HCT116 (cell line): Measurements from ENCODE around the gene ATAD2B. TPM values are rescaled to one million over a fixed set of nuclear protein-coding genes. Genes with fewer than 3 reads are reported as not detected.

Experiments used
- ATAC-seq: fragments of 200-7000 bp; cut with Tn5 transposase; 2 replicates; pipeline ENCODE4 v1.9.1; 2020; ENCODE audit warnings: mild to moderate bottlenecking, moderate library complexity
- BruUV-seq: library from RNA; stranded (reverse); fragments of 400-500 nt; replicated peaks from 2 replicates; lab custom pipeline; 2021; lab: Mats Ljungman, UMichigan
- CTCF ChIA-PET: fragments of 300-600 bp; sonication (Branson Sonifier 250); formaldehyde crosslinking; loops from one replicate; lab custom pipeline; 2021; ENCODE audit warnings: antibody characterized with exemption; lab: Charles Lee
- POLR2A ChIA-PET: fragments of 300-600, 350-600 bp; sonication (Branson Sonifier 250); formaldehyde crosslinking; loops from one replicate; lab custom pipeline; 2021; ENCODE audit warnings: antibody characterized with exemption; lab: Charles Lee
- RAD21 ChIA-PET, 2 experiments: fragments of 300-600 bp; sonication (Branson Sonifier 250); formaldehyde crosslinking; loops; one replicate each; lab custom pipeline; 2023; ENCODE audit warnings: low total read pairs in 2 of 2; ENCODE audit not compliant: uncharacterized antibody in 2 of 2, unreplicated experiment in 2 of 2, low non-redundant PET in 1 of 2; lab: Charles Lee
- DNase-seq: peaks from one replicate; pipeline ENCODE4 v3.0.0-alpha.2; 2010; ENCODE audit warnings: low read depth, low spot score
- H2AFZ ChIP-seq: fragments of 200-600 bp; shearing (Covaris generic), sonication (generic); 2 replicates; pipeline ENCODE4 v1.6.1; 2017; ENCODE audit warnings: low read depth, mixed run types, mixed read lengths, antibody characterized with exemption, low read length; ENCODE audit not compliant: poor library complexity, severe bottlenecking
- H3K27ac ChIP-seq: 2 replicates; pipeline ENCODE4 v1.5.1; 2012; ENCODE audit warnings: low read depth, low read length
- H3K27me3 ChIP-seq: fragments of 200-600 bp; sonication (generic); 2 replicates; pipeline ENCODE4 v1.6.1; 2016; ENCODE audit warnings: mixed run types, low read length, mixed read lengths; ENCODE audit not compliant: insufficient read depth
- H3K36me3 ChIP-seq, 2 experiments: fragments of 200-500 bp in 1 of 2; fragments of 200-600 bp in 1 of 2; sonication (Bioruptor generic) in 1 of 2; sonication (generic) in 1 of 2; 2 replicates each; pipeline versions ENCODE4 v1.5.1 to v1.6.1; 2014 to 2016; ENCODE audit warnings: low read length in 2 of 2, inconsistent platforms in 1 of 2, mixed read lengths in 1 of 2, mixed run types in 1 of 2; ENCODE audit not compliant: insufficient read depth in 2 of 2, control insufficient read depth in 1 of 2
- H3K4me1 ChIP-seq, 2 experiments: fragments of 200-600 bp in 1 of 2; sonication (generic) in 1 of 2; 2 replicates each; pipeline versions ENCODE4 v1.5.1 to v1.6.1; 2012 to 2017; ENCODE audit warnings: low read length in 2 of 2, inconsistent platforms in 1 of 2, mild to moderate bottlenecking in 1 of 2, mixed read lengths in 1 of 2, mixed run types in 1 of 2, moderate library complexity in 1 of 2; ENCODE audit not compliant: insufficient read depth in 2 of 2, control insufficient read depth in 1 of 2
- H3K4me2 ChIP-seq: fragments of 200-600 bp; sonication (generic); 2 replicates; pipeline ENCODE4 v1.6.1; 2017; ENCODE audit warnings: mixed run types, low read length, mixed read lengths
- H3K4me3 ChIP-seq, 2 experiments: fragments of 200-600 bp in 1 of 2; sonication (generic) in 1 of 2; replicated peaks in 1 of 2; 2 replicates each; pipeline ENCODE4 v1.5.1; 2011 to 2016; ENCODE audit warnings: low read length in 2 of 2, control low read depth in 1 of 2, low read depth in 1 of 2, mild to moderate bottlenecking in 1 of 2, mixed read lengths in 1 of 2, mixed run types in 1 of 2
- H3K79me2 ChIP-seq: fragments of 200-600 bp; sonication (generic); 2 replicates; pipeline ENCODE4 v1.6.1; 2017; ENCODE audit warnings: mild to moderate bottlenecking, mixed run types, low read length, moderate library complexity, mixed read lengths; ENCODE audit not compliant: insufficient read depth
- H3K9ac ChIP-seq: fragments of 200-600 bp; sonication (generic); 2 replicates; pipeline ENCODE4 v1.6.1; 2016; ENCODE audit warnings: low read length, mixed read lengths
- H3K9me2 ChIP-seq: fragments of 200-600 bp; sonication (generic), shearing (Covaris generic); 2 replicates; pipeline ENCODE4 v1.6.1; 2017; ENCODE audit warnings: mixed run types, mild to moderate bottlenecking, moderate library complexity; ENCODE audit not compliant: insufficient read depth
- H3K9me3 ChIP-seq, 2 experiments: fragments of 200-500 bp in 1 of 2; fragments of 200-600 bp in 1 of 2; sonication (Bioruptor generic) in 1 of 2; sonication (generic) in 1 of 2; 2 replicates each; pipeline ENCODE4 v1.6.1; 2014 to 2017; ENCODE audit warnings: low read length in 2 of 2, mixed read lengths in 2 of 2, inconsistent platforms in 1 of 2, low read depth in 1 of 2, mild to moderate bottlenecking in 1 of 2, mixed run types in 1 of 2, moderate library complexity in 1 of 2; ENCODE audit not compliant: control insufficient read depth in 1 of 2, insufficient read depth in 1 of 2
- H4K20me1 ChIP-seq: fragments of 200-600 bp; sonication (generic), shearing (Covaris generic); 2 replicates; pipeline ENCODE4 v1.6.1; 2017; ENCODE audit warnings: mixed run types, mild to moderate bottlenecking, moderate library complexity; ENCODE audit not compliant: insufficient read depth
- ATF3 ChIP-seq: IDR thresholded peaks from 2 replicates; pipeline ENCODE4 v1.6.1; 2012
- CEBPB ChIP-seq: IDR thresholded peaks from 2 replicates; pipeline ENCODE4 v1.6.1; 2012; ENCODE audit warnings: low read depth
- EGR1 ChIP-seq: IDR thresholded peaks from 2 replicates; pipeline ENCODE4 v1.6.1; 2012; ENCODE audit warnings: low read depth
- EZH2phosphoT487 ChIP-seq: fragments of 200-600 bp; IDR thresholded peaks from 2 replicates; pipeline ENCODE4 v1.6.1; 2018; ENCODE audit warnings: antibody characterized with exemption, borderline replicate concordance
- FOSL1 ChIP-seq: IDR thresholded peaks from 2 replicates; pipeline ENCODE4 v1.6.1; 2012; ENCODE audit warnings: low read depth
- JUND ChIP-seq: IDR thresholded peaks from 2 replicates; pipeline ENCODE4 v1.6.1; 2012
- MAX ChIP-seq: IDR thresholded peaks from 2 replicates; pipeline ENCODE4 v1.6.1; 2012
- POLR2AphosphoS5 ChIP-seq: IDR thresholded peaks from 2 replicates; pipeline ENCODE4 v1.6.1; 2011; ENCODE audit warnings: mild to moderate bottlenecking, low read depth, low read length, moderate library complexity
- SIN3A ChIP-seq: IDR thresholded peaks from 2 replicates; pipeline ENCODE4 v1.6.1; 2012; ENCODE audit warnings: low read depth
- SP1 ChIP-seq: IDR thresholded peaks from 2 replicates; pipeline ENCODE4 v1.6.1; 2012; ENCODE audit warnings: low read depth
- SRF ChIP-seq: IDR thresholded peaks from 2 replicates; pipeline ENCODE4 v1.6.1; 2012; ENCODE audit warnings: low read depth
- TCF7L2 ChIP-seq: IDR thresholded peaks from 2 replicates; pipeline ENCODE4 v1.7.0; 2011; ENCODE audit warnings: borderline replicate concordance, inconsistent platforms; ENCODE audit not compliant: insufficient read depth, insufficient read length; ENCODE audit errors: extremely low read depth
- YY1 ChIP-seq: IDR thresholded peaks from 2 replicates; pipeline ENCODE4 v1.6.1; 2011; ENCODE audit warnings: low read length, low read depth, moderate library complexity, mild to moderate bottlenecking; ENCODE audit not compliant: insufficient replicate concordance; ENCODE audit errors: extremely low read depth
- ZBTB33 ChIP-seq: IDR thresholded peaks from 2 replicates; pipeline ENCODE4 v1.6.1; 2011; ENCODE audit warnings: mild to moderate bottlenecking, low read length, moderate library complexity; ENCODE audit not compliant: insufficient replicate concordance; ENCODE audit errors: extremely low read depth
- ZFX ChIP-seq: fragments of 450-650 bp; IDR thresholded peaks from 2 replicates; pipeline ENCODE4 v1.6.1; 2017
- ZNF274 ChIP-seq: fragments of 200-500 bp; sonication (Bioruptor generic); IDR thresholded peaks from 2 replicates; pipeline ENCODE4 v1.6.1; 2014; ENCODE audit warnings: mild to moderate bottlenecking, low read depth, low read length, inconsistent platforms
- intact Hi-C: fragments of 100-400 bp; cut with micrococcal nuclease; formaldehyde crosslinking; loops from 2 replicates; pipeline ENCODE4 v1.10.0; 2022
- total RNA-seq: library from RNA; stranded (reverse); gene quantifications from one replicate; pipeline ENCODE4 v1.2.1, GENCODE V29; 2021; ENCODE audit not compliant: unreplicated experiment

ATAD2B gene
- total RNA-seq, 1 experiment from 2014 or later, result 9.6 TPM

- ChIA-PET POLR2A (no interaction called here), RAD21 (no interaction called here), CTCF (no interaction called here)
- H3K27me3 ChIP-seq, result no peaks in the 10 kb centered on the region
- H4K20me1 ChIP-seq, result no peaks in the 10 kb centered on the region
- H3K27ac ChIP-seq, result no peak overlapping the region
- H3K4me3 ChIP-seq, result no peak overlapping the region
- no TSS peak for BruUV-seq
- no peak overlapping the region for H3K9ac ChIP-seq
- no peak overlapping the region for H3K4me2 ChIP-seq
- intact Hi-C loops, result no loop called here
- ATAC-seq, result no peak
- no peaks in the 10 kb centered on the region for H3K9me3 ChIP-seq
- no peaks in the 10 kb centered on the region for H3K79me2 ChIP-seq
- no peaks in the 10 kb centered on the region for H3K4me1 ChIP-seq
- H2AFZ ChIP-seq, result no peak overlapping the region
- no peaks in the 10 kb centered on the region for H3K36me3 ChIP-seq
- TF ChIP-seq EGR1, result no peak
- no peak for TF ChIP-seq POLR2AphosphoS5
- TF ChIP-seq ZNF274, result no peak
- no peak for TF ChIP-seq TCF7L2
- no peak for TF ChIP-seq ZFX
- no peak for TF ChIP-seq FOSL1
- TF ChIP-seq ZBTB33, result no peak
- TF ChIP-seq SIN3A, result no peak
- no peak for TF ChIP-seq SRF
- no peak for TF ChIP-seq EZH2phosphoT487
- H3K9me2 ChIP-seq, result no peaks in the 10 kb centered on the region
- no peak for DNase-seq
Observed at GRCh38 chr2:23722255-23722654, 204.7 kb downstream of the ATAD2B start.

- no peaks in the 10 kb centered on the region for H3K9me2 ChIP-seq
- DNase-seq (no peak), ATAC-seq (no peak)
- ChIA-PET RAD21 (no interaction called here), CTCF (no interaction called here), POLR2A (no interaction called here)
- H3K9me3 ChIP-seq, result no peaks in the 10 kb centered on the region
- intact Hi-C loops, result no loop called here
- H3K4me1 ChIP-seq, result no peaks in the 10 kb centered on the region
- H4K20me1 ChIP-seq, result no peaks in the 10 kb centered on the region
- H3K4me2 ChIP-seq, result no peak overlapping the region
- H3K27ac ChIP-seq, result no peak overlapping the region
- no peaks in the 10 kb centered on the region for H3K79me2 ChIP-seq
- H3K36me3 ChIP-seq, result no peaks in the 10 kb centered on the region
- BruUV-seq, result no TSS peak
- no peak overlapping the region for H2AFZ ChIP-seq
- H3K27me3 ChIP-seq, result no peaks in the 10 kb centered on the region
- H3K4me3 ChIP-seq, result no peak overlapping the region
- H3K9ac ChIP-seq, result no peak overlapping the region
- TF ChIP-seq SP1 (no peak), POLR2AphosphoS5 (no peak), ZBTB33 (no peak), SRF (no peak), SIN3A (no peak), YY1 (no peak), CEBPB (no peak), JUND (no peak), MAX (no peak), ATF3 (no peak)
Observed at GRCh38 chr2:23721454-23721826, 205.5 kb downstream of the ATAD2B start.
